Esophagus muscularis mucosa (tissue), 4 donors: Measurements from ENCODE around the gene MERTK.

Source experiments
- CTCF ChIP-seq, 3 experiments: fragments of 200-600 bp in 2 of 3; fragments of 450-650 bp in 1 of 3; sonication (generic) in 2 of 3; IDR thresholded peaks; one replicate each; pipeline ENCODE4 v1.5.1; 2017 to 2019; ENCODE audit warnings: antibody characterized with exemption in 3 of 3, mild to moderate bottlenecking in 2 of 3, moderate library complexity in 1 of 3
- EP300 ChIP-seq: sonication (generic); formaldehyde crosslinking; IDR thresholded peaks from one replicate; pipeline ENCODE4 v1.6.1; 2017; ENCODE audit warnings: antibody characterized with exemption
- POLR2A ChIP-seq: fragments of 450-650 bp; IDR thresholded peaks from one replicate; pipeline ENCODE4 v1.6.1; 2017; ENCODE audit warnings: antibody characterized with exemption, moderate library complexity, mild to moderate bottlenecking, low read depth
- POLR2AphosphoS5 ChIP-seq, 2 donors: sonication (generic); formaldehyde crosslinking; IDR thresholded peaks; one replicate each; pipeline ENCODE4 v1.6.1; 2017; ENCODE audit warnings: antibody characterized with exemption in 2 of 2

- TF ChIP-seq CTCF (IDR thresholded peaks at IDR 0.05) (no peak), POLR2A (no peak), EP300 (no peak), POLR2AphosphoS5 (IDR thresholded peaks at IDR 0.05) (no peak)
Observed at GRCh38 chr2:111903930-111904439, 5.6 kb downstream of the MERTK start.
